Germinal center (tissue), 1 donor: ENCODE measurements around the gene CDCA3.

Experiments
- DNase-seq: peaks from one replicate; pipeline ENCODE4 v3.0.0; 2012; ENCODE audit warnings: mixed read lengths, low spot score

The CDCA3 gene

DNA sequence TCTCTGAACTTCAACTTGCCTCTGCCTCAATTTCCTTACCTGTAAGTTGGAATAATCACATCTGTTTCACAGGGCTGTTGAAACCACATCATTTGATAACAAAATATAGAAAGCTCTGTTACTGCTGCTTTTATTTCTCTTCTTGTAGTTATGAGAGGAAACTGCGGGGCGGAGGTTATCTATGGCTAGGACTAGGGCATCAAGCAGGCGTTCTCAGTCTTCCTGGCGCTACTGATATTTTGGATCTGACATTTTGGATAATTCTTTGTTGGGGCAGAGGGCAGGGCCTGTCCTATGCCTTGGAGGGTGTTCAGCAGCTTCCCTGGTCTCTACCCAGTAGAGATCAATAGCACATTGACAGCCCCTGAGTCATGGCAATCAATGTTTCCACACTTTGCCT lies 19.0 kb downstream of the CDCA3 start:
- no peak for DNase-seq

DNA sequence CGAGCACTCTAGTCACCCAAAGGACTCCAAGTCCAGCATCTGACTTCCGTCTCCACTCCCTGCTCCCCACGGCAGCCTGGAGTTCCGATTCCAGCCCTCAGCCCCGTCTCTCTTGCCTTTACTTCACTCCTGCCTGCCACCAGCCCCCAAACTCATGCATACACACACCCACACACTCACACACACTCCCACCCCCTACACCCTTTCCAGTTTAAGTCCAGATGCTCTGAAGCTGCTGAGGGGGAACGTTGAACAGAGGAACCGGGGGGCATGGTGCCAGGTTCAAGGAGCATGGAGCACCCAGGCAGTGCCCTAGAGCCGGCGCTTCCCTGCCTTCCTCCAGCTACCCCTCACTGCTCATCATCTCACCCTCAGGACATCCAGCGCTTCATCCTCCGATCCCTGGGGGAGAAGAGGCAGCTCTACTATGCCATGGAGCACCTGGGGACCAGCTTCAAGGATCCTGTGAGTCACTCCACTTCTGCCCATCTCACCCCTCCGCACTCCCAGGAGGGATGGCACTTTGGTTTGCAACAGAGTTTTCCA lies 19.6 kb downstream of the CDCA3 start:
- no peak for DNase-seq

DNA sequence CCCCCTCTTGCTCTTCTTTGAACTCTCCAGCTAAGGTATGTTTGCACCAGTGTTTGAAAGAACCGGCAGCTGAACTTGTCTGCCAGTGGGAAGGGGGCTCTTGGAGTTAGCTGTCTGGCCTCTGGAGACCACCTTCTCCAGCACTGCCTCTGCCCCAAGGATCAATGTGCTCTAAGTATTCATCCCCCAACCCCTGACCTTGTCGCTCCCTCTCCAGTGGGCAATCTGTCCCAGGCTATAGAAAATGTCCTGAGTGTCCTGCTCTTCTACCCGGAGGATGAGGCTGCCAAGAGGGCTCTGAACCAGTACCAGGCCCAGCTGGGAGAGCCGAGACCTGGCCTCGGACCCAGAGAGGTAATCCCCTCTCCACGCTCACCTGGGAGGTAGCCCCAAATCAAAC lies 20.1 kb downstream of the CDCA3 start:
- DNase-seq: no peak

DNA sequence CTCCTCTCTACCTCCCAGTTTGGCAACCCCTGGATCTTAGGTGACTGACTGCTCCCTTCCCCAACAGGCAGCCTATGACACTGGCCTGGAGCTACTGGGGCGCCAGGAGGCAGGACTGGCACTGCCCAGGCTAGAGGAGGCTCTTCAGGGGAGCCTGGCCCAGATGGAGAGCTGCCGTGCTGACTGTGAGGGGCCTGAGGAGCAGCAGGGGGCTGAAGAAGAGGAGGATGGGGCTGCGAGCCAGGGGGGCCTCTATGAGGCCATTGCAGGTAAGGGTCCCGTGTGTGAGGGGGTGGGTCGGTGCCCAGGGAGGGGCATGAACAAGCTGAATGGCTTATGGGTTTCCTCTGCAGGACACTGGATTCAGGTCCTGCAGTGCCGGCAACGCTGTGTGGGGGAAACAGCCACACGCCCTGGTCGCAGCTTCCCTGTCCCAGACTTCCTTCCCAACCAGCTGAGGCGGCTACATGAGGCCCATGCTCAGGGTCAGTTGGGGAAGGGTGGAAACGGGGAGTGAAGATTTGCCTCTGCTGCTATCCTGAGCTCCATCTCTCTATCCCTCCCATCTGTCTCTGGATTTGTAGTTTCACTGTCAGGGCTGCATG lies 20.7 kb downstream of the CDCA3 start:
- DNase-seq: no peak

DNA sequence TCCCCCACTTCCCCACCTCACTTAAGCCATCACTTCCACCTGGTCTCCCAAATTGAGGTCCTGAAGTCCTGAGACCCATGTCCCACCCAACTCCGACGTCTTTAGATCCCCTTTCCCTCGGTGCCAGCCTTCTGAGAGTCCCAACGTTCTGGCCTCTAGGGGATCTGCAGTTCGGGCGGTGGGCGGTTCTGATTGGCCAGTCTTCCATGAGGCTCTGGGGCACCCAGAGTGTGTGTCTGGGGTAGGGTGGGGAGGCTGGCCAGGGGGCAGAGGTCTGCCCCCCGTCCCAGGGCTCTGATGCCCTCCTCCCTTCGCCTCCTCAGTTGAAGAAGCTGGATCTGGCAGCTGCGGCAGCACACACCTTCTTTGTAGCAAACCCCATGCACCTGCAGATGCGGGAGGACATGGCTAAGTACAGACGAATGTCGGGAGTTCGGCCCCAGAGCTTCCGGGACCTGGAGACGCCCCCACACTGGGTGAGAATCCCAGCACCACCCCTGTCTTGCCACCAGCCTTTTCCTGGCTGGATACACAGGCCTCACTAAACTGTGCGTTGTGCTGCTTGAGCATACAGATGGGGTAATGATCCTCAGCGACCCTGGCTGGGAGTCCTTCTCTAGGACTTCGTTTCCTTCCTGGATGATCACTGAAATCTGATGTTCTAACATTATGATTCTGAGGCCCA lies 21.4 kb downstream of the CDCA3 start:
- no peak for DNase-seq

GRCh38 chr12:6828781-6829535 lies 22.1 kb downstream of the CDCA3 start:
- DNase-seq: peak; percentile 41

DNA sequence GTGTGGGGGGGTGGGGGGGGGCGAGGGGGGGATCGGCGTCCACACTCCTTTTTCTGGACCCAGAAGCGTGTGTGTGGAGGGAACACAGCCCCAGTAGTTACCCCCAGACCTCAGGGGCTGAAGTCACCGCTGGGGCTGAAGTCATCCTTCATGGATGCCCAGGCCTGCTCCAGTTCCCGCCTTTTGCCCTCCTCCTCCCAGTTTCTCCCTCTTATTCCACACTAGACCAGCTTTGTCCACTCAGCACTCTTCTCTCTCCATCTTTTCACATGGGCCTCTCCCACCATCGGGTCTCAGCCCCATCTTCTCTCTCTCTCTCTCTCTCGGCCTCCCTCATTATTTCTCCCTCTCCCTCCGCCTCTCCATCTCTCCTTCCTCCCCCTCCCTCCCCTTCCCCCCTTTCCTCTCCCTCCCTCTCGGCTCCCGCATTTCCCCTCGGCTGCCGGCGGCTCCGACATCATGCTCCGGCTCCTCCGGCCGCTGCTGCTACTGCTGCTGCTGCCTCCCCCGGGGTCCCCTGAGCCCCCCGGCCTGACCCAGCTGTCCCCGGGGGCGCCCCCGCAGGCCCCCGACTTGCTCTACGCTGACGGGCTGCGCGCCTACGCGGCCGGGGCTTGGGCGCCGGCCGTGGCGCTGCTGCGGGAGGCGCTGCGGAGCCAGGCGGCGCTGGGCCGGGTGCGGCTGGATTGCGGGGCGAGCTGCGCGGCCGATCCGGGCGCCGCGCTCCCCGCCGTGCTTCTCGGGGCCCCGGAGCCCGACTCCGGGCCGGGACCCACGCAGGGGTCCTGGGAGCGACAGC lies 22.9 kb downstream of the CDCA3 start, which contains the start of gene P3H3:
Gene P3H3 (plus strand): TSS at position 426 of the 799 bp plus-strand sequence. CDS start 34 bp downstream, at position 460.
- no peak for DNase-seq

- DNase-seq: peak; percentile 53
Observed at GRCh38 chr12:6827437-6827911, 23.6 kb downstream of the CDCA3 start.

GRCh38 chr12:6826734-6827436 lies 24.2 kb downstream of the CDCA3 start:
- no peak for DNase-seq

DNA sequence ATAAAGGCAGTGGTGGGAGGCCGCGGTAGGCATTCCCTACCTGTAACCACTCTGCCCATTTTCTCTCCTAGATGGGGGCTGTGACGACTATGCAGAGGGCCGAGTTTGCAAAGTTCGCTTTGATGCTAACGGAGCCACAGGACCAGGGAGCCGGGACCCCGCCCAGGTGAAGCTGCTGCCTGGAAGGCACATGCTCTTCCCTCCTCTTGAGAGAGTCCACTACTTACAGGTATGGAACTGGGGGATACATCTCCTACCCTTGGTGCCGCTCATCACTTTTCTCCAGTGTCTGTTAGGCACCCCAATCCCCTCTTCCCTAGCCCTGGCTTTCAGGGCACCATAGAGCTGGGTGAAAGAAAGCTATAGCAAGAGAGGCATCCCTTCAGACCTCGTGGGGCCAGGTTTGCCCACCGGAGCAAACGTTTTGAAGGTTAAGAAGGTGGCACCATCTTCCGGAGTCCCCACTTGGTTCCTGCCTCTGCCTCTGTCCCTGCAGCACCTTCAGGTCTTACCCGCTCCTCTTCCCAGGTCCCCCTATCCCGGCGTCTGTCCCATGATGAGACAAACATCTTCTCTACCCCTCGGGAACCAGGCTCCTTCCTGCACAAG lies 24.9 kb downstream of the CDCA3 start:
- DNase-seq: no peak

DNA sequence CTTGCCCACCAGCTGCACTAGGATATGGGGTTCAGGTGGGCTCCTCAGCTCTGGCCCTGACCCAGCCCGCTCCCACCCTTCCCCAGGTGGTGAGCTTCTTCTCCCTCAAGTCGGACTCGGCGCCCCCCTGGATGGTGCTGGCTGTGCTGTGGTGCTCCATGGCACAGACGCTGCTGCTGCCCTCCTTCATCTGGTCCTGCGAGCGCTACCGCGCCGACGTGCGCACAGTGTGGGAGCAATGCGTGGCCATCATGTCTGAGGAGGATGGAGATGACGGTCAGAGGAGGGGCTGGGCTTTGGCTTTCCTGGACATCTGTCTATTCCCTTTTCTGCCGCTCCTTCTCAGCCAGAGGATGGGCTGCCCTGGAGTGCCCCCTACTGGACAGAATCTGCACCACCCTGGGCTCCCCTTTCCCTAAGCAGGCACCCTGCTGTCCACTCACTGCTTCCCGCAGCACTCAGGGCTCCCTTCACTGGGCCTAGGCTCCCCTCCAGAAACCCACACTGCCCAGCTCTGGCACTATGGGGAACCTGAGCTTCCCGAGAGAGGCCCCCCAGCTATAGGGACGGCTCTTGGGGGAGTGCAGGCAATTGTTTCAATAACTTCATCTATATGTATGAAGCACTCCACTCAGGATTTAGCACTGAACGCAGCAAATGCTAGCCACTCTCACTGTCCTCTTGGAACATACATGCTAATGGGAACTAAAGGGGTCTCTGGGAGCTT lies 25.5 kb downstream of the CDCA3 start:
- DNase-seq: peak; percentile 85

DNA sequence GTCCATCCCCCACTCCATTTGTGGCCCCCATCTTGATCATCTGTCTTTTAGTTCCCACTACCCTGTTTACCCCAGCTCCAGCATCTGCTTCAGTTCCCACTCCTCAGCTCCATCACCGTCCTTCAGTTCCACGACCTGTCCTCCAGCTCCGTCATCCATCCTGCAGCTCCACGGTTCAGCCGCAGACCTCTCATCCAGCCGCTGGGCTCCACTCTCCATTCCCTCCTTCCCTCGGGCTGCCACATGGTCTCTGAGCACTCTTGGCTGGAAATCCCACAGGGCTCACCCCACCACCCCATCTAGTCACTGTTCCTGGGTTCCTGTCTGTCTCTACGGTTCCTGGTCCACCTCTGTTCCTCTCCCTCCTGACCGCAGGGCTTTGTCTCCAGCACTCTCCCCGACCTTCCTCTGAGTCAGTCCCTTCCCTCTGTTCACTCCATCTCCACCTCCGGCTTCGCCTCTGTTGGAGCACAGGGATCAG lies 26.1 kb downstream of the CDCA3 start:
- DNase-seq: no peak

DNA sequence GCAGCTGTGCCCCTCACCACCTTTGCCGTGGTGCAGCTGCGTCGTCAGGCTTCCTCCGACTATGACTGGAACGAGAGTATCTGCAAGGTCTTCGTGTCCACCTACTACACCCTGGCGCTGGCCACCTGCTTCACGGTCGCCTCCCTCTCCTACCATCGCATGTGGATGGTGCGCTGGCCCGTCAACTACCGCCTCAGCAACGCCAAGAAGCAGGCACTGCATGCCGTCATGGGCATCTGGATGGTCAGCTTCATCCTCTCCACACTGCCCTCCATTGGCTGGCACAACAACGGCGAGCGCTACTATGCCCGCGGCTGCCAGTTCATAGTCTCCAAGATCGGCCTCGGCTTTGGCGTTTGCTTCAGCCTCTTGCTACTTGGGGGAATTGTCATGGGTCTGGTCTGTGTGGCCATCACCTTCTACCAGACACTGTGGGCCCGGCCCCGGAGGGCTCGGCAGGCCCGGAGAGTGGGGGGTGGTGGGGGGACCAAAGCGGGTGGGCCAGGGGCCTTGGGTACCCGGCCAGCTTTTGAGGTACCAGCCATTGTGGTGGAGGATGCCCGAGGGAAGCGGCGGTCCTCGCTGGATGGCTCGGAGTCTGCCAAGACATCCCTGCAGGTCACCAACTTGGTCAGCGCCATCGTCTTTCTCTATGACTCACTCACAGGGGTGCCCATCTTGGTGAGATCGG lies 26.9 kb downstream of the CDCA3 start:
- DNase-seq: no peak

- DNase-seq: no peak
Observed at GRCh38 chr12:6823182-6824084, 27.7 kb downstream of the CDCA3 start.

- no peak for DNase-seq
Observed at GRCh38 chr12:6822426-6823135, 28.5 kb downstream of the CDCA3 start.

DNA sequence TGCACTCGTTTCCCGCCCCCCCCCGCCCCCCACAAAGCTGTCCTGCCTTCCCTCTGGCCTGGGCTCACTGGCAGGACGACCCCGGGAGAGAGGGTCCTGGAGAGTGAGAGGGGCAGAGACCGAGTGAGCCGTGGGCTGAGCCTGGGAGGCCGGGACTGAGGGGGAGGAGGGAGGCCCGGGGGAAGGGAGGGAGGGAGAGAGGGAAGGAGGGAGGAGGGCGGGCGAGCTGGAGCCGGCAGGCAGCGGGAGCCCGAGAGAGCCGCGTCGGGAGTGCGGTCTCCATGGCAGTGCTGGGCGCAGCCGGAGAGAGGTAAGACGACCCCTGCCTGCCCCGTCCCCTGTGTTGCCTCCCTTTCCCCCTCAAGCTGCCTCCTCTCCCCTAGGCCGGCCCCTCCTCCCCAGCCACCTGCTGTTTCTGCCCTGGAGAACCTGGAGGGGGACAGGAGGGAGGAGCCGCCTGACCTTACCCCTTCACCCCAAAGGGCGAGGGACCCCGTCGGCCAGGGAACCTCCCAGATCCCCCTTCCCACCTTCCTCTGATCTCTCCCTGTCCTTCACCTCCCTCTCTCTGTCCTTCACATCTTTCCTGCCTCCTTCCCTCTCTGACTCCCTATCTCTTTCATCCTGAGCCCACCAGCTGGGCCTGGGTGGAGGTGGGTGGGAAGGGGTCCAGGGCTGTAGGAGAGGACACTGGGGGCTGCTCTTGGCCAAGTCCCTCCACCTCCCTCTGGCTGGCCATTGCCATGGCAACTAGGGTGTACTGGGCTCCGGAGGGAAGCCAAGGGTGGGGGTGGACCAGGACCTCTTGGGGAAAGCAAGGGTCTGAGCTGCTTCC lies 29.3 kb downstream of the CDCA3 start, which contains the start of gene GPR162:
Gene GPR162 (plus strand): TSS at position 231 of the 835 bp plus-strand sequence. CDS start 2,078 bp downstream, outside the sequence.
- no peak for DNase-seq
